ENCODE data around the gene NPHP4.

NPHP4 gene

DNA sequence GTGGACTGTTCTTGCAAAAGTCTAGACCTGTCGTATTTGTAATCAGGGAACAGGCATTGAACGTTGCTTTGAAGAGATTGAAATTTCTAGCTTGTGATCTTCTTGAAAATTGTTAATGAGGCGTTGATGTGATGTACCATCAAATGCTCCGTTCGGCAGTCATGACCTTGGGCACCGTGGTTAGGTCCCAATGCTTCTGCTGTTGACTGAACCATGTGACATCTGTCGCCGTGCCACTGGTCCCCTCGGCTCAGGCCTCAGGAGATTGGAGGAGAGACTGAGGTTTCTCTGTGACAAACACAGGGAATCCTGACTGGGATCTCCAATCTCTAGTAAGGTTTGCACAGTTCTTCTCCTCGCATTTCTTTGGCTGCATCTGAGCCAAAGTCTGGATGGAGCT lies 35.4 kb upstream of the NPHP4 start:
- Mint-ChIP-seq H3K4me1 (no peaks in the 10 kb centered on the region), H3K4me3 (no peak overlapping the region), H3K27me3 (ENCODE audit: low read depth) (peaks cover 34% of the 10 kb centered on the region), H3K36me3 (ENCODE audit: low read depth) (no peaks in the 10 kb centered on the region), H3K9me3 (no peaks in the 10 kb centered on the region), H3K27ac (no peak overlapping the region)
- TF ChIP-seq, protein P1, sequence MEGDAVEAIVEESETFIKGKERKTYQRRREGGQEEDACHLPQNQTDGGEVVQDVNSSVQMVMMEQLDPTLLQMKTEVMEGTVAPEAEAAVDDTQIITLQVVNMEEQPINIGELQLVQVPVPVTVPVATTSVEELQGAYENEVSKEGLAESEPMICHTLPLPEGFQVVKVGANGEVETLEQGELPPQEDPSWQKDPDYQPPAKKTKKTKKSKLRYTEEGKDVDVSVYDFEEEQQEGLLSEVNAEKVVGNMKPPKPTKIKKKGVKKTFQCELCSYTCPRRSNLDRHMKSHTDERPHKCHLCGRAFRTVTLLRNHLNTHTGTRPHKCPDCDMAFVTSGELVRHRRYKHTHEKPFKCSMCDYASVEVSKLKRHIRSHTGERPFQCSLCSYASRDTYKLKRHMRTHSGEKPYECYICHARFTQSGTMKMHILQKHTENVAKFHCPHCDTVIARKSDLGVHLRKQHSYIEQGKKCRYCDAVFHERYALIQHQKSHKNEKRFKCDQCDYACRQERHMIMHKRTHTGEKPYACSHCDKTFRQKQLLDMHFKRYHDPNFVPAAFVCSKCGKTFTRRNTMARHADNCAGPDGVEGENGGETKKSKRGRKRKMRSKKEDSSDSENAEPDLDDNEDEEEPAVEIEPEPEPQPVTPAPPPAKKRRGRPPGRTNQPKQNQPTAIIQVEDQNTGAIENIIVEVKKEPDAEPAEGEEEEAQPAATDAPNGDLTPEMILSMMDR (IDR thresholded peaks at IDR 0.05; ENCODE audit: unreplicated experiment in 3 of 3) = no peak

DNA sequence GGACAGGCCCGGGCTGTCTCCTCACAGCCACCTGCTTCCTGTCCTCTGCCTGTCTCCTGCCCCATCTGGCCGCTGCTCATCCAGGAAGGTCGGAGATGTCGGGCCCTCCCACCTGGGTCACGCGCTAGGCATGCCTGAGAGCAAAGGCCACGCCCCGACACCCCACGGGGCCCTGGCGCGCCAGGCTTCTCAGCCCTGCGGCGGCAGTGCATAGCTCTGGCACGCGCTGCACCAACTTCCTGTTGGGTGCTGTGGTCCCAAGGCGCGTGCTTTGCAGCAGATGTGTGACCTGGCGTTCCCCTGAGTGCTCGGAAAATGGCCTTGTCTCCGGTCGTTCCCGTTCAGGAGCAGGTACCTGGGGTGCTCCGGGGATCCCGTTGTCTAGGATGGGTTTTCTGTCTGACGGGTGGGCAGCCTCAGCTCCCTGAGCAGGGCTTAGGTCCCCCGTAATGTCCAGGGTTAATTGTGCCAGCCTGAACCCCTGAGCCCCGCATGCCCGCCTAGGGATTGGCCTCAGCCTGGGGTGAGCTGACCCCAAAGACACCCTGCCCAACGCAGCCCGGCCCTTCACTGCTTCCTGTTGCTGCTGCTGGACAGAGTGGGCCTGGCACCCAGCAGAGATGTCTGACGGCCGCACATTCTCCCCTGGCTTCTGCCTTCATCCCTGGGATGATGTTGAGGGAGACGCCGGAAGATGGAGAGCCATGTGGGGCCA lies 34.0 kb upstream of the NPHP4 start:
- Mint-ChIP-seq H3K27me3 (ENCODE audit: low read depth) (peaks cover 27% of the 10 kb centered on the region), H3K4me3 (no peak overlapping the region), H3K9me3 (no peaks in the 10 kb centered on the region), H3K36me3 (ENCODE audit: low read depth) (no peaks in the 10 kb centered on the region), H3K27ac (no peak overlapping the region), H3K4me1 (no peaks in the 10 kb centered on the region)
- TF ChIP-seq, protein P1 (IDR thresholded peaks at IDR 0.05; ENCODE audit: unreplicated experiment in 3 of 3) = no peak

DNA sequence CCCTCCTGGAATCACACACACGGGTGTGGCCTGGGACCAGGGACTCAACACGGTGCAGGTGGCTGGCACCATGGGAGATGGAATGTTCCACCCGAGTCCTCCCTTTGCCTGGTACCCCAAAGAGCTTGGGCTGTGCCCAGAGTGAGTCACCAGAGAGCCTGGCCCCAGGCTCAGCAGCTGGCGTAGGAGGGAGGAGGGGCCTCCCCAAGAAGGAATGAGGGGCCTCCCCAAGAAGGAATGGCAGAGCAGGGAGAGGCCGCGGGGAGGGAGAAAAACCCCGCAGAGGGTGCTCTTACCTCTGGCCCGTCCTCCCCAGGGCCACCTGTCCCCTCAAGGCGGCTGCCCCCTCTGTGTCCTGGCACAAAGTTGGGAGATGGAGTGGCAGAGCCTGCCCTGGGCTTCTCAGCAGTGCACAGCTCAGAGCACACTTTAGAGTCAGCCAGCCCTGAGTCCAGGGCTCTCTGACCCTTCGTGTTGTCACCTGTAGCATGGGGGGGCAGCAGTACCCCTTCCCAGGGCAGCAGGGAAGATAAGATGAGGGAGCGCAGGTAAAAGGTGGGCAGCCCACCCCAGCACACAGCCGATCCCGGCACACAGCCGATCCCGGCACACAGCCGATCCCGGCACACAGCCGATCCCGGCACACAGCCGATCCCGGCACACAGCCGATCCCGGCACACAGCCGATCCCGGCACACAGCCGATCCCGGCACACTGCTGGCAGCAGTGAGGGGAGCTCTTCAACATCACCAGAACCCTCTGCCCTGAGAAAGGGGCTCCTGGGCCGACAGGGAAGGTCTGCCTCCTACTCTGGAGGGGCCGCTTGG lies 33.3 kb upstream of the NPHP4 start:
- TF ChIP-seq, protein P1 (IDR thresholded peaks at IDR 0.05; ENCODE audit: unreplicated experiment in 3 of 3) = no peak
- Mint-ChIP-seq H3K36me3 (ENCODE audit: low read depth) (no peaks in the 10 kb centered on the region), H3K9me3 (no peaks in the 10 kb centered on the region), H3K4me3 (no peak overlapping the region), H3K27ac (no peak overlapping the region), H3K4me1 (no peaks in the 10 kb centered on the region), H3K27me3 (ENCODE audit: low read depth) (peaks cover 27% of the 10 kb centered on the region)

DNA sequence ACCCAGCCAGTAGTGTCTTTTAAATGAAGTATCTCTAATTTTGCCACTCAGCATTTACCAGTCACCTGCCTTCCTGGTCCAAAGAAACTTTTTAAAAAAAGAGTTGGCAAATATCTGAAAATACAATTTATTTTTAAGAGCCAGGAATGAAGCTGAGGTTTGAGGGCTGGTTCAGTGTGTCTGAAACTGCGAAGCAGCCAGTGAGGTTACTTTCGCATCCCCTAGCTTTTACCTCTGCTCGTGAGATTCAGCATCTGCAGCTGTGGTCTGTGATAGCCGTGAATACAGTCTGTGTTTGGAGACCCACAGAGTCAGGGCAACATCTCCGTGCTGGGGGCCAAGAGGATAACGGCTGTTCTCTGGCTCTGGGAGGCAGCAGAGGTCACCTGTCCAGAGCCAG lies 32.2 kb upstream of the NPHP4 start:
- TF ChIP-seq, protein P1 (IDR thresholded peaks at IDR 0.05; ENCODE audit: unreplicated experiment in 3 of 3) = no peak
- no peaks in the 10 kb centered on the region for H3K4me1 Mint-ChIP-seq
- peaks cover 27% of the 10 kb centered on the region for H3K27me3 Mint-ChIP-seq (ENCODE audit: low read depth)
- no peaks in the 10 kb centered on the region for H3K9me3 Mint-ChIP-seq
- no peak overlapping the region for H3K4me3 Mint-ChIP-seq
- H3K36me3 Mint-ChIP-seq (ENCODE audit: low read depth) = no peaks in the 10 kb centered on the region
- no peak overlapping the region for H3K27ac Mint-ChIP-seq

DNA sequence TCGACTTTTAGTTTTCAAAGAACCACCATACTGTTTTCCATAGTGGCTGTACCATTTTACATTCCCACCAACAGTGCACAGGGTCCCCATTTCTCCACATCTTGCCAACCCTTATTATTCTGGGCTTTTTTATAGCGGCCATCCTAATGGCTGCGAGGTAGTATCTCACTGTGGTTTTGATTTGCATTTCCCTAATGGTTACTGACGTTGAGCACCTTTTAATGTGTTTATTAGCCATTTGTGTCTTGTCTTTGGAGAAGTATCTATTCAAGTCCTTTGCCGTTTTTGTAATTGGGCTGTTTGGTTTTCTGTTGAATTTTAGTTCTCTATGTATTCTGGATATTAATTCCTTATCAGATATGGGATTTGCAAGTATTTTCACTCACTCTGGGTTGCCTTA lies 31.1 kb upstream of the NPHP4 start:
- H3K36me3 Mint-ChIP-seq (ENCODE audit: low read depth) = no peaks in the 10 kb centered on the region
- H3K4me3 Mint-ChIP-seq = no peak overlapping the region
- no peaks in the 10 kb centered on the region for H3K9me3 Mint-ChIP-seq
- TF ChIP-seq, protein P1 (IDR thresholded peaks at IDR 0.05; ENCODE audit: unreplicated experiment in 3 of 3) = no peak
- H3K27ac Mint-ChIP-seq = no peak overlapping the region
- peaks cover 22% of the 10 kb centered on the region for H3K27me3 Mint-ChIP-seq (ENCODE audit: low read depth)
- H3K4me1 Mint-ChIP-seq = no peaks in the 10 kb centered on the region

Measured in nephron (organoid).